HEK293 (cell line): ENCODE results near the gene NAT14.

ENCODE experiments used
- AEBP2 ChIP-seq: fragments of 450-650 bp; formaldehyde crosslinking; IDR thresholded peaks from 2 replicates; pipeline ENCODE4 v1.5.1; 2016; ENCODE audit warnings: missing biosample characterization, missing genetic modification characterization, borderline replicate concordance
- BCL11B ChIP-seq: fragments of 450-650 bp; formaldehyde crosslinking; IDR thresholded peaks from 2 replicates; pipeline ENCODE4 v1.5.1; 2016; ENCODE audit warnings: low read depth, missing biosample characterization, missing genetic modification characterization
- HOXC10 ChIP-seq: sonication (generic); formaldehyde crosslinking; IDR thresholded peaks from 2 replicates; pipeline ENCODE4 v1.8.1; 2023; ENCODE audit warnings: mild to moderate bottlenecking, missing genetic modification reagents
- MZF1 ChIP-seq: fragments of 450-650 bp; formaldehyde crosslinking; IDR thresholded peaks from 2 replicates; pipeline ENCODE4 v1.5.1; 2017; ENCODE audit warnings: missing biosample characterization, missing genetic modification characterization, borderline replicate concordance
- ZBTB21 ChIP-seq: fragments of 450-650 bp; formaldehyde crosslinking; IDR thresholded peaks from 2 replicates; pipeline ENCODE4 v1.5.1; 2017; ENCODE audit warnings: missing biosample characterization, missing genetic modification characterization
- ZBTB48 ChIP-seq: fragments of 450-650 bp; formaldehyde crosslinking; IDR thresholded peaks from 2 replicates; pipeline ENCODE4 v1.5.1; 2016; ENCODE audit warnings: missing biosample characterization, missing genetic modification characterization
- ZBTB49 ChIP-seq: fragments of 450-650 bp; formaldehyde crosslinking; IDR thresholded peaks from 2 replicates; pipeline ENCODE4 v1.5.1; 2016; ENCODE audit warnings: missing biosample characterization, missing genetic modification characterization, low read depth
- ZNF140 ChIP-seq: fragments of 450-650 bp; formaldehyde crosslinking; IDR thresholded peaks from 2 replicates; pipeline ENCODE4 v1.5.1; 2016; ENCODE audit warnings: missing biosample characterization, missing genetic modification characterization
- ZNF280D ChIP-seq: fragments of 450-650 bp; formaldehyde crosslinking; IDR thresholded peaks from 2 replicates; pipeline ENCODE4 v1.5.1; 2016; ENCODE audit warnings: missing biosample characterization, missing genetic modification characterization
- ZNF354C ChIP-seq: fragments of 450-650 bp; formaldehyde crosslinking; IDR thresholded peaks from 2 replicates; pipeline ENCODE4 v1.5.1; 2016; ENCODE audit warnings: missing biosample characterization, missing genetic modification characterization, low read depth, borderline replicate concordance
- ZNF501 ChIP-seq: fragments of 450-650 bp; formaldehyde crosslinking; IDR thresholded peaks from 2 replicates; pipeline ENCODE4 v1.5.1; 2016; ENCODE audit warnings: missing biosample characterization, missing genetic modification characterization
- ZNF518A ChIP-seq: fragments of 450-650 bp; formaldehyde crosslinking; conservative IDR thresholded peaks from 2 replicates; pipeline ENCODE4 v1.5.1; 2016; ENCODE audit warnings: low read depth, missing biosample characterization, missing genetic modification characterization
- ZNF707 ChIP-seq: fragments of 450-650 bp; formaldehyde crosslinking; IDR thresholded peaks from 2 replicates; pipeline ENCODE4 v1.5.1; 2016; ENCODE audit warnings: missing biosample characterization, missing genetic modification characterization
- ZNF768 ChIP-seq: fragments of 450-650 bp; formaldehyde crosslinking; IDR thresholded peaks from 2 replicates; pipeline ENCODE4 v1.5.1; 2018; ENCODE audit warnings: missing biosample characterization, mild to moderate bottlenecking, missing genetic modification characterization
- ZNF785 ChIP-seq: fragments of 450-650 bp; formaldehyde crosslinking; IDR thresholded peaks from 2 replicates; pipeline ENCODE4 v1.5.1; 2016; ENCODE audit warnings: missing biosample characterization, missing genetic modification characterization
- ZNF837 ChIP-seq: fragments of 450-650 bp; formaldehyde crosslinking; IDR thresholded peaks from 2 replicates; pipeline ENCODE4 v1.5.1; 2016; ENCODE audit warnings: missing biosample characterization, missing genetic modification characterization
- TF ChIP-seq, protein P1 (sequence below): fragments of 450-650 bp; formaldehyde crosslinking; IDR thresholded peaks from 2 replicates; pipeline ENCODE4; 2016; ENCODE audit warnings: missing biosample characterization, missing genetic modification characterization
- TF ChIP-seq, protein P2 (sequence below): fragments of 450-650 bp; formaldehyde crosslinking; IDR thresholded peaks from 2 replicates; pipeline ENCODE4 v1.5.1; 2016; ENCODE audit warnings: missing biosample characterization, missing genetic modification characterization
- TF ChIP-seq, protein P3 (sequence below): fragments of 450-650 bp; formaldehyde crosslinking; IDR thresholded peaks from 2 replicates; pipeline ENCODE4 v1.5.1; 2016; ENCODE audit warnings: missing biosample characterization, missing genetic modification characterization, borderline replicate concordance

NAT14 gene

DNA sequence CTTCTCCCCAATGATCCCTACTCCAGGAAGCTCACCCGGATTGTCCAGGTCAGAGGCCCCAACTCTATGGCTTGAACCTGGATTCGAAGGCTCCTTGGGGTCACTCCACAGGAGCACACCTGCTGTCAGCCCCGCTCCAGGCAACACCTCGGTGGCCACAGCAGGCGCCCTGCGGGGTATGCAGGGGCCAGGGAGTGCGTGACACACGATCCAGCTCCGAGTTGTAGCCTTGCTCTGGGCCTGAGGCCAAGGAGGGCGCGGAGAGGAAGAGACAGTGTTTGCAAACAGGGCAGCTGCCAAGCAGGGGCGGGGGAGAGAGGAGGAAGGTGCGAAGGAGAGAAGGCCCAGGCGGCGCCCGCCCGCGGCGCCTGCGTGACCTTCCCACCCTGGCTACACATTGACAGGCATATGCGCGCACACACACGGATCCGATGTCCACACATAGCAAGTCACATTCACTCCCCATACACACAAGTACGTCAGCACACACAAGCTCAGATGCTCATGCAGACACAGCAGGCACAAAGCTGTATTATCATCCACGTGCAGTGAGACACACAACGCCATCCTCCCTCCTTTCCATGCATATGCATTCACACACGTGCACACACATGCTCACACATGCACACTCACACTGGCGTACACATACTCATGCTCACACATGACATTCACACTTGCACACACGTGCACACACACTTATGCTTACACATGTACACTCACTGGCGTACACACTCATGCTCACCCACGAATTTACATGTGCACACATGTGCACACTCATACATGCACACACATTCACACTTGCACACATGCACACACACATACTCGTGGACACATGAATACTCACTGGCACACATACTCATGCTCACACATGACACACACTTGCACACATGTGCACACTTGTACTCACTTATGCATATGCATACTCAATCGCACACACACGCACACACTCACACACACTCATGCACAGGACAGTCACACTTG is 41.5 kb downstream of the NAT14 start (continued):
- TF ChIP-seq ZBTB49 (tag by site-specific recombination) = no peak
- no peak for TF ChIP-seq ZNF354C (tag by site-specific recombination)
- TF ChIP-seq ZNF140 (tag by site-specific recombination) = no peak
- TF ChIP-seq, protein P1, sequence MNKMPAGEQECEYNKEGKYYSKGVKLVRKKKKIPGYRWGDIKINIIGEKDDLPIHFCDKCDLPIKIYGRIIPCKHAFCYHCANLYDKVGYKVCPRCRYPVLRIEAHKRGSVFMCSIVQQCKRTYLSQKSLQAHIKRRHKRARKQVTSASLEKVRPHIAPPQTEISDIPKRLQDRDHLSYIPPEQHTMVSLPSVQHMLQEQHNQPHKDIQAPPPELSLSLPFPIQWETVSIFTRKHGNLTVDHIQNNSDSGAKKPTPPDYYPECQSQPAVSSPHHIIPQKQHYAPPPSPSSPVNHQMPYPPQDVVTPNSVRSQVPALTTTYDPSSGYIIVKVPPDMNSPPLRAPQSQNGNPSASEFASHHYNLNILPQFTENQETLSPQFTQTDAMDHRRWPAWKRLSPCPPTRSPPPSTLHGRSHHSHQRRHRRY (tag by site-specific recombination) = no peak
- no peak for TF ChIP-seq AEBP2 (tag by site-specific recombination)
- TF ChIP-seq ZBTB48 (tag by site-specific recombination) = no peak
- TF ChIP-seq, protein P2, sequence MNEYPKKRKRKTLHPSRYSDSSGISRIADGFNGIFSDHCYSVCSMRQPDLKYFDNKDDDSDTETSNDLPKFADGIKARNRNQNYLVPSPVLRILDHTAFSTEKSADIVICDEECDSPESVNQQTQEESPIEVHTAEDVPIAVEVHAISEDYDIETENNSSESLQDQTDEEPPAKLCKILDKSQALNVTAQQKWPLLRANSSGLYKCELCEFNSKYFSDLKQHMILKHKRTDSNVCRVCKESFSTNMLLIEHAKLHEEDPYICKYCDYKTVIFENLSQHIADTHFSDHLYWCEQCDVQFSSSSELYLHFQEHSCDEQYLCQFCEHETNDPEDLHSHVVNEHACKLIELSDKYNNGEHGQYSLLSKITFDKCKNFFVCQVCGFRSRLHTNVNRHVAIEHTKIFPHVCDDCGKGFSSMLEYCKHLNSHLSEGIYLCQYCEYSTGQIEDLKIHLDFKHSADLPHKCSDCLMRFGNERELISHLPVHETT (tag by site-specific recombination) = no peak
- no peak for TF ChIP-seq ZNF785 (tag by site-specific recombination)
- TF ChIP-seq ZNF768 (tag by site-specific recombination) = no peak
- TF ChIP-seq ZNF280D (tag by site-specific recombination) = no peak
- TF ChIP-seq ZNF518A (tag by site-specific recombination) = no peak
- no peak for TF ChIP-seq ZNF837
- no peak for TF ChIP-seq MZF1
- no peak for TF ChIP-seq HOXC10 (CRISPR knock-in tag)
- no peak for TF ChIP-seq ZBTB21 (tag by site-specific recombination)
- no peak for TF ChIP-seq BCL11B
- TF ChIP-seq ZNF501 = no peak
- TF ChIP-seq ZNF707 (tag by site-specific recombination) = no peak
- TF ChIP-seq, protein P3, sequence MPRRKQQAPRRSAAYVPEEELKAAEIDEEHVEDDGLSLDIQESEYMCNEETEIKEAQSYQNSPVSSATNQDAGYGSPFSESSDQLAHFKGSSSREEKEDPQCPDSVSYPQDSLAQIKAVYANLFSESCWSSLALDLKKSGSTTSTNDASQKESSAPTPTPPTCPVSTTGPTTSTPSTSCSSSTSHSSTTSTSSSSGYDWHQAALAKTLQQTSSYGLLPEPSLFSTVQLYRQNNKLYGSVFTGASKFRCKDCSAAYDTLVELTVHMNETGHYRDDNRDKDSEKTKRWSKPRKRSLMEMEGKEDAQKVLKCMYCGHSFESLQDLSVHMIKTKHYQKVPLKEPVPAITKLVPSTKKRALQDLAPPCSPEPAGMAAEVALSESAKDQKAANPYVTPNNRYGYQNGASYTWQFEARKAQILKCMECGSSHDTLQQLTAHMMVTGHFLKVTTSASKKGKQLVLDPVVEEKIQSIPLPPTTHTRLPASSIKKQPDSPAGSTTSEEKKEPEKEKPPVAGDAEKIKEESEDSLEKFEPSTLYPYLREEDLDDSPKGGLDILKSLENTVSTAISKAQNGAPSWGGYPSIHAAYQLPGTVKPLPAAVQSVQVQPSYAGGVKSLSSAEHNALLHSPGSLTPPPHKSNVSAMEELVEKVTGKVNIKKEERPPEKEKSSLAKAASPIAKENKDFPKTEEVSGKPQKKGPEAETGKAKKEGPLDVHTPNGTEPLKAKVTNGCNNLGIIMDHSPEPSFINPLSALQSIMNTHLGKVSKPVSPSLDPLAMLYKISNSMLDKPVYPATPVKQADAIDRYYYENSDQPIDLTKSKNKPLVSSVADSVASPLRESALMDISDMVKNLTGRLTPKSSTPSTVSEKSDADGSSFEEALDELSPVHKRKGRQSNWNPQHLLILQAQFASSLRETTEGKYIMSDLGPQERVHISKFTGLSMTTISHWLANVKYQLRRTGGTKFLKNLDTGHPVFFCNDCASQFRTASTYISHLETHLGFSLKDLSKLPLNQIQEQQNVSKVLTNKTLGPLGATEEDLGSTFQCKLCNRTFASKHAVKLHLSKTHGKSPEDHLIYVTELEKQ = no peak
